Activated CD8-positive, alpha-beta memory T cell treated with anti-CD3 and anti-CD28 coated beads, Interleukin-2, amount 10 ng/mL, durations not matched to agents 7 days and 5 days (primary cell): Measurements from ENCODE around the gene PLPPR5. TPM values are rescaled to one million over a fixed set of nuclear protein-coding genes. Genes with fewer than 3 reads are reported as not detected.

Experiments
- ATAC-seq: fragments of 150-1000 bp; cut with Tn5 transposase; one replicate; pipeline ENCODE4 v1.10.0; 2021; ENCODE audit warnings: moderate library complexity
- CTCF ChIA-PET: fragments of 350-600 bp; sonication (Branson Sonifier 250); formaldehyde crosslinking; loops from one replicate; lab custom pipeline; 2021; ENCODE audit warnings: antibody characterized with exemption; lab: Charles Lee
- DNase-seq: peaks from one replicate; pipeline ENCODE4 v3.0.0-alpha.2; 2020
- H3K27ac Mint-ChIP-seq: one replicate; pipeline ENCODE4 v1.8.0; 2021; ENCODE audit warnings: mild to moderate bottlenecking, mixed read lengths
- H3K27me3 Mint-ChIP-seq: one replicate; pipeline ENCODE4 v1.8.0; 2021; ENCODE audit warnings: mixed read lengths
- H3K36me3 Mint-ChIP-seq: one replicate; pipeline ENCODE4 v1.8.0; 2021; ENCODE audit warnings: mild to moderate bottlenecking, mixed read lengths
- H3K4me1 Mint-ChIP-seq: one replicate; pipeline ENCODE4 v1.8.0; 2021; ENCODE audit warnings: mixed read lengths
- H3K4me3 Mint-ChIP-seq: one replicate; pipeline ENCODE4 v1.8.0; 2021; ENCODE audit warnings: mild to moderate bottlenecking, moderate library complexity, mixed read lengths
- H3K9me3 Mint-ChIP-seq: one replicate; pipeline ENCODE4 v1.8.0; 2022; ENCODE audit warnings: low read depth, mixed read lengths
- total RNA-seq, 2 experiments: library from RNA; stranded (reverse); gene quantifications; one replicate each; pipeline ENCODE4 v1.2.3, GENCODE V29; 2021

The PLPPR5 gene
- total RNA-seq, 2 experiments from 2014 or later, result not detected

DNA sequence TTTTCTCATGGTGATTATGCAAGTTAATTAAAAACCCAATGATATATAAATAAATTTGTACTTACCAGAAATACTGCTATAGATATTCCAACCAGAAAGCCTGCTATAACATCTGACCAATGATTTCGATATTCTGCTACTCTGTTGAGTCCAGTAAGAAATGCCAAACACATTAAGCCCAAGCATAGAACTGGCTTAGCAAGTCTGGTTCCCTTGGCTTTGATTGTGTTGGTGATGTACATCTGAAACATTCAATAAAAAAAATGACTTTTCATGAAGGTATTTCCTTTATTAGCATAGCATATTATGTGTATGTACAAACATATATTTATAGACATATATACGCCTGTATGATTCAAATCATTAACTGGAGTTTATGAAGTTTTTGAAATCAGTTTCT, 82.8 kb downstream of the PLPPR5 start:
- H3K4me1 Mint-ChIP-seq, result peaks cover 7% of the 10 kb centered on the region
- H3K9me3 Mint-ChIP-seq, result no peaks in the 10 kb centered on the region
- no peak for ATAC-seq
- no peaks in the 10 kb centered on the region for H3K36me3 Mint-ChIP-seq
- no peak overlapping the region for H3K27ac Mint-ChIP-seq
- H3K4me3 Mint-ChIP-seq, result no peak overlapping the region
- no peaks in the 10 kb centered on the region for H3K27me3 Mint-ChIP-seq
- no peak for DNase-seq
- CTCF ChIA-PET, result no interaction called here

DNA sequence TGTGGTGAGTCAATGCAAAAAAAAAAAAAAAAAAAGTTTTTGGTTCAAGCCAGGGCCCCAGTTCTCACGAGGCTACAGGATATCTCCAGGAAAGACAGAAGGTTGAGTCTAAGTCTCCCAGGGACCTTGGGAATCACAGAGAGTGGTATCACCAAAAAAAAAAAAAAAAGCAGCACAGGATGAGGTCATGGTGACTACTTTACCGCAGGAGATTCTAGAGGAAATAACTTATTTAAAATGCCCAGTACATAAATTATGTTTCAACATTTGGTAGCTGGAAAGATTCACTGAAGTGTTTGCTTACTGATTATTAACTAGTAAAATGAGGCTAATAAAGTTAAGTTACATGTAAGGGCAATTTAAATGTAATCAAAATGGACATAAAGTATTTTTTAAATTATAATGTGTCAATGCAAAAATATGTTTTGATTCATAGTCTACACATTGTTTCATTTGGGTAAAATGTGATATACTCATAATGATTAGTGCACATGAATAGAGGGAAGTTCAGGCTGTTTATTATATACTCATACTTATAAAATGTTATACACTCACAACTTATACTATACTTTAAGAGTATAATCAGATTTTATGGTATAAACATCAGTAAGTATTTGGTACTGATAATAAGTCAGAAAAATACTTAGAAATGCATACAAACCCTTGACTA, 84.1 kb downstream of the PLPPR5 start:
- CTCF ChIA-PET, result interaction anchor here (0.7 kb wide), 1 partner anchor 45 kb away, joined by 3 read pairs; no protein-coding TSS in a partner anchor
- H3K9me3 Mint-ChIP-seq, result no peaks in the 10 kb centered on the region
- ATAC-seq (no peak), DNase-seq (no peak)
- H3K4me1 Mint-ChIP-seq, result peaks cover 7% of the 10 kb centered on the region
- no peaks in the 10 kb centered on the region for H3K36me3 Mint-ChIP-seq
- no peaks in the 10 kb centered on the region for H3K27me3 Mint-ChIP-seq
- no peak overlapping the region for H3K27ac Mint-ChIP-seq
- H3K4me3 Mint-ChIP-seq, result no peak overlapping the region

DNA sequence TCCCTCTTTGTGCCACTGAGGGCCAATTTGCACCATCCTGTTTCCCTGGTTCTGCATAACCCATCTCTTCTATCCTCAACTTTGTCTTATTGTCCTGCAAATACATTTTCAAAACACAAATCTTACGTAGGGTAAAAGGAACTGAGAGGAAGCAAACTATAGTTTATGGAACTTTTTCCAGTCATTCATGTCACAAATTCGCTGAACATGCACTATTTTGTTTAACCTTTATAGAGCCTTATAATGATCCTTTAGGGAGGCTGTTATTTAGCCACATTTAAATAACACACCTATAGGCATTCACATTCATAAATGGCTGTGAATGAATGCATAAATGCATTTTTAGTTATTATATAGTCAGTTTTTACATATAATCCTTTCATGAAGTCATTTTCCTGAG, 85.0 kb downstream of the PLPPR5 start:
- H3K9me3 Mint-ChIP-seq, result no peaks in the 10 kb centered on the region
- no peak for ATAC-seq
- no peak overlapping the region for H3K4me3 Mint-ChIP-seq
- no peak overlapping the region for H3K27ac Mint-ChIP-seq
- H3K4me1 Mint-ChIP-seq, result peaks cover 7% of the 10 kb centered on the region
- CTCF ChIA-PET, result no interaction called here
- no peak for DNase-seq
- no peaks in the 10 kb centered on the region for H3K36me3 Mint-ChIP-seq
- no peaks in the 10 kb centered on the region for H3K27me3 Mint-ChIP-seq

GRCh38 chr1:98919211-98919610, 85.5 kb downstream of the PLPPR5 start:
- Mint-ChIP-seq H3K9me3 (no peaks in the 10 kb centered on the region), H3K27ac (no peak overlapping the region), H3K4me1 (peaks cover 7% of the 10 kb centered on the region), H3K4me3 (no peak overlapping the region), H3K36me3 (no peaks in the 10 kb centered on the region), H3K27me3 (no peaks in the 10 kb centered on the region)
- ATAC-seq (no peak), DNase-seq (no peak)
- CTCF ChIA-PET, result no interaction called here

DNA sequence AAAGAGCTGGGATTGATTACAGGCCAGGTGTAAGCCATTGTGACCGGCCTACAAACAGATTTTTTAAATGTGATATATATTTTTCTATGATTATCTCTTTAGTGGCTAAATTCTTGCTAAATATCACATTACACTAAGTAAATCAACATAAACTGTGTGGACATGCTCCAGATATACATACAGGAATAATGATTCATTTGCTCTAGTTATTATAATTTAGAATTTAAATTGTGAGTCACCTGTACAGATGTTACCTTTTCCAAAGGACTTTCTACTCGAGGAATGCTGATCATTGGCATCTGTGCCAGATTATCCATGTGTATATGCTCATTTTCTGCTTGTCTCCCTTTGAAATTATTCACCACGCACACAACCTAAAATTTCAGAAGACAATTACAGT, 90.1 kb downstream of the PLPPR5 start:
- no peak overlapping the region for H3K27ac Mint-ChIP-seq
- no peaks in the 10 kb centered on the region for H3K27me3 Mint-ChIP-seq
- H3K4me1 Mint-ChIP-seq, result no peaks in the 10 kb centered on the region
- no peak overlapping the region for H3K4me3 Mint-ChIP-seq
- DNase-seq (no peak), ATAC-seq (no peak)
- H3K36me3 Mint-ChIP-seq, result no peaks in the 10 kb centered on the region
- H3K9me3 Mint-ChIP-seq, result no peaks in the 10 kb centered on the region
- CTCF ChIA-PET, result no interaction called here

DNA sequence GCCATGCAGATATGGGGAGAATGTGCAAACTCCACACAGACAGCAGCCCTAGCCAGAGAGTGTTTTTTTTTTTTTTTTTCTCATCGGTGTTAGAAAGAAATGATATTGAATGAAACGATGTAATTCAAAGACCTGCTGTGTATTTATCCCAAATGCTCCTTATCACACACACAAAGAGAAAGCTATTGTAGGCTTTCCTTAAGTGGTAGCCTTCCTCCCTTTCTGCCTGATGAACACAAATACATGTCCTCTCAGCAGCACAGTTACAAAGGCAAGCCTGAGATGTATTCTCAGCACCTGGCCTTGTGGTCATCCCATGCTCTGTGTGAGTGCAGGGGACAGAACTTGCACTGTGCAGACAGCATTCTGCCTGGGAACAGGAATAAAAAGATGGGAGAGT, 93.8 kb downstream of the PLPPR5 start:
- Mint-ChIP-seq H3K9me3 (no peaks in the 10 kb centered on the region), H3K27ac (no peak overlapping the region), H3K4me3 (no peak overlapping the region), H3K27me3 (no peaks in the 10 kb centered on the region), H3K36me3 (no peaks in the 10 kb centered on the region), H3K4me1 (no peaks in the 10 kb centered on the region)
- DNase-seq (no peak), ATAC-seq (no peak)
- CTCF ChIA-PET, result no interaction called here

DNA sequence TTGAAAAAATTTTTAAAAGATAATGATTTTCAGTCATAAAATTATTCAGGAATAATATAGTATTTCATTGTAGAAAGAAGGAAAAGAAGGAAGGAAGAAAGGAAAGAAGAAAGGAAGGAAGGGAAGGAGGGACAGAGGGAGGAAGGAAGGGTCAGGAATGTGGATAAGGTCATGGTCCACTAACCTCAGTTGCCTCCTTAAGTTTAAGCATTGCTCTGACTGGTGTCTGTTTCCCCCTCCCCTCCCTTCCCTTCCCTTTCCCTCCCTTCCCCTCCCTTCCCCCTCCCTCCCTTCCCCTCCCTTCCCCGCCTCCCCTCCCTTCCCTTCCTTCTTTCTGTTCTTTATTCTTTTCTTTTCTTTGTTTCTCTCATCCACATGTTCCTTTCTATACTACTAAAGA, 95.7 kb downstream of the PLPPR5 start:
- no peaks in the 10 kb centered on the region for H3K9me3 Mint-ChIP-seq
- H3K36me3 Mint-ChIP-seq, result no peaks in the 10 kb centered on the region
- H3K27ac Mint-ChIP-seq, result no peak overlapping the region
- H3K27me3 Mint-ChIP-seq, result no peaks in the 10 kb centered on the region
- H3K4me1 Mint-ChIP-seq, result no peaks in the 10 kb centered on the region
- no peak for DNase-seq
- no peak overlapping the region for H3K4me3 Mint-ChIP-seq
- CTCF ChIA-PET, result no interaction called here
- no peak for ATAC-seq

- no peaks in the 10 kb centered on the region for H3K4me1 Mint-ChIP-seq
- ATAC-seq (no peak), DNase-seq (no peak)
- no peaks in the 10 kb centered on the region for H3K27me3 Mint-ChIP-seq
- no peaks in the 10 kb centered on the region for H3K36me3 Mint-ChIP-seq
- no peak overlapping the region for H3K4me3 Mint-ChIP-seq
- H3K27ac Mint-ChIP-seq, result no peak overlapping the region
- H3K9me3 Mint-ChIP-seq, result no peaks in the 10 kb centered on the region
- CTCF ChIA-PET, result no interaction called here
These were observed 97.9 kb downstream of the PLPPR5 start for GRCh38 chr1:98906809-98907208.

GRCh38 chr1:98906361-98906760, 98.3 kb downstream of the PLPPR5 start:
- Mint-ChIP-seq H3K27ac (no peak overlapping the region), H3K36me3 (no peaks in the 10 kb centered on the region), H3K4me3 (no peak overlapping the region), H3K4me1 (no peaks in the 10 kb centered on the region), H3K9me3 (no peaks in the 10 kb centered on the region), H3K27me3 (no peaks in the 10 kb centered on the region)
- CTCF ChIA-PET, result no interaction called here
- no peak for DNase-seq
- no peak for ATAC-seq

GRCh38 chr1:98904684-98905083, 100.0 kb downstream of the PLPPR5 start:
- no peak for DNase-seq
- CTCF ChIA-PET, result no interaction called here
- Mint-ChIP-seq H3K4me3 (no peak overlapping the region), H3K27ac (no peak overlapping the region), H3K36me3 (no peaks in the 10 kb centered on the region), H3K27me3 (no peaks in the 10 kb centered on the region), H3K9me3 (peaks cover 3% of the 10 kb centered on the region), H3K4me1 (no peaks in the 10 kb centered on the region)
- ATAC-seq, result no peak

GRCh38 chr1:98903726-98904125, 100.9 kb downstream of the PLPPR5 start:
- H3K36me3 Mint-ChIP-seq, result no peaks in the 10 kb centered on the region
- ATAC-seq (no peak), DNase-seq (no peak)
- H3K4me3 Mint-ChIP-seq, result no peak overlapping the region
- peaks cover 3% of the 10 kb centered on the region for H3K9me3 Mint-ChIP-seq
- H3K27me3 Mint-ChIP-seq, result no peaks in the 10 kb centered on the region
- H3K27ac Mint-ChIP-seq, result no peak overlapping the region
- CTCF ChIA-PET, result no interaction called here
- no peaks in the 10 kb centered on the region for H3K4me1 Mint-ChIP-seq

DNA sequence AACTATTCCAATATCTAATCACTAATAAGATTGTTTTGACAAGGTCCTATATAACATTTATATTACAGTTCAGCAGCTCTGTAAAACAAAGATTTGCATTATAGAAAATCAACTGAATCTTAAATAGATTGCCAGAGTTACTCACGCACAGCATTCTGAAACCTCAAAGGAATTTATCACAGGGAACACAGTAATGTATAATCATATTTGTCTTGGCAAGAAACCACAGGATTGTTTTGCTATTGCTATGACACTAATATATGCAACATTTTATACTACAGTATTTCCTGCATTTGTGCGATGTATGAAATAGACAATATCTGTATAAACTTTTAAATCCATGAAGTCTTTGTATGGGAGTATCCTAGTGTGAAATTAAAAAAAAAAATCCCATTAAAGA, 101.4 kb downstream of the PLPPR5 start:
- no peak for DNase-seq
- Mint-ChIP-seq H3K27ac (no peak overlapping the region), H3K36me3 (no peaks in the 10 kb centered on the region), H3K27me3 (no peaks in the 10 kb centered on the region), H3K9me3 (peaks cover 3% of the 10 kb centered on the region), H3K4me1 (no peaks in the 10 kb centered on the region), H3K4me3 (no peak overlapping the region)
- CTCF ChIA-PET, result no interaction called here
- ATAC-seq, result no peak

DNA sequence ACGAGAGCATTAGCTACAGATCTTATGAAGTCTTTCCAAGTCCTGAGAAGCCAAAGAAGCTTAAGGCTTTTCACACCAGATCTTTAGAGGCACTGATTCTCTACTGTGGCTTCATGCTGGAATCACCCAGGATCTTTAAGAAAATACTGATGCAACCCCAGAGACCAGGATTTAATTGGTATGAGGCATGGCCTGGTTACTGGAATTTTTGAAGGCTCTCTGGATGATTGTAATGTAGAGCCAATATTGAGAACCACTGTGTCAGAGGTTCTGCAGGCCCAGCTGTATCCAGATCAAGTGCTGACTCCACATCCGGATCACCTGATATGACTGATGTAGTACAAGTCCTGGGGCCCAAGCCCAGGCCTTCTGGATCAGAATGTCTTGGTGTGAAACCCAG, 105.7 kb downstream of the PLPPR5 start:
- no peak overlapping the region for H3K4me3 Mint-ChIP-seq
- CTCF ChIA-PET, result interaction anchor here (0.7 to 1.2 kb wide), 2 partner anchors 27 to 29 kb away, joined by 3 read pairs; no protein-coding TSS in a partner anchor
- H3K9me3 Mint-ChIP-seq, result peaks cover 3% of the 10 kb centered on the region
- peaks cover 2% of the 10 kb centered on the region for H3K36me3 Mint-ChIP-seq
- H3K27ac Mint-ChIP-seq, result no peak overlapping the region
- H3K27me3 Mint-ChIP-seq, result no peaks in the 10 kb centered on the region
- no peak for ATAC-seq
- H3K4me1 Mint-ChIP-seq, result no peaks in the 10 kb centered on the region
- DNase-seq, result no peak

- CTCF ChIA-PET, result no interaction called here
- Mint-ChIP-seq H3K4me3 (no peak overlapping the region), H3K27ac (no peak overlapping the region), H3K9me3 (peaks cover 3% of the 10 kb centered on the region), H3K4me1 (no peaks in the 10 kb centered on the region), H3K36me3 (peaks cover 2% of the 10 kb centered on the region), H3K27me3 (no peaks in the 10 kb centered on the region)
- DNase-seq (no peak), ATAC-seq (no peak)
These were observed 107.2 kb downstream of the PLPPR5 start for GRCh38 chr1:98897479-98897878.
